H1 (cell line): Measurements from ENCODE around the gene THAP4. TPM values are rescaled to one million over a fixed set of nuclear protein-coding genes. Genes with fewer than 3 reads are reported as not detected.

Source experiments
- CTCF ChIA-PET: fragments of 300-600 bp; sonication (Branson Sonifier 250); formaldehyde crosslinking; loops from one replicate; lab custom pipeline; 2021; ENCODE audit not compliant: partially characterized antibody; lab: Charles Lee
- POLR2A ChIA-PET: fragments of 300-600 bp; sonication (Branson Sonifier 250); formaldehyde crosslinking; loops from one replicate; lab custom pipeline; 2021; ENCODE audit warnings: inconsistent platforms; ENCODE audit not compliant: partially characterized antibody; lab: Charles Lee
- DNase-seq, 2 experiments: peaks; one replicate each; pipeline versions ENCODE4 v3.0.0 to v3.0.0-alpha.2; 2010 to 2022; ENCODE audit warnings: low spot score in 2 of 2, low read depth in 1 of 2, mixed read lengths in 1 of 2
- FAIRE-seq: peaks from 2 replicates; lab custom pipeline; 2011; peaks lifted over from hg19 to GRCh38; lab: Jason Lieb, UNC
- H2AFZ ChIP-seq: 2 replicates; pipeline ENCODE4 v1.8.1; 2012; ENCODE audit warnings: low read length, inconsistent platforms
- H2AK5ac ChIP-seq: 2 replicates; pipeline ENCODE4 v1.6.1; 2013; ENCODE audit warnings: low read depth, low read length
- H2BK120ac ChIP-seq: replicated peaks from 2 replicates; pipeline ENCODE3; 2013; ENCODE audit warnings: low read depth, low read length, inconsistent platforms
- H2BK12ac ChIP-seq: 2 replicates; pipeline ENCODE4 v1.6.1; 2013; ENCODE audit warnings: low read depth, low read length
- H2BK15ac ChIP-seq: 2 replicates; pipeline ENCODE4 v1.6.1; 2013; ENCODE audit warnings: low read length
- H2BK20ac ChIP-seq: 2 replicates; pipeline ENCODE4 v1.6.1; 2013; ENCODE audit warnings: low read length
- H2BK5ac ChIP-seq: 2 replicates; pipeline ENCODE4 v1.6.1; 2013; ENCODE audit warnings: low read depth, low read length
- H3K14ac ChIP-seq: 2 replicates; pipeline ENCODE4 v1.6.1; 2013; ENCODE audit warnings: inconsistent platforms; ENCODE audit not compliant: insufficient read length
- H3K18ac ChIP-seq: 2 replicates; pipeline ENCODE4 v1.6.1; 2013; ENCODE audit warnings: low read length; ENCODE audit errors: extremely low read depth
- H3K23ac ChIP-seq: 2 replicates; pipeline ENCODE4 v1.6.1; 2013; ENCODE audit warnings: inconsistent platforms; ENCODE audit not compliant: insufficient read length
- H3K23me2 ChIP-seq: 2 replicates; pipeline ENCODE4 v1.6.1; 2013; ENCODE audit warnings: low read depth, low read length
- H3K27ac ChIP-seq: 2 replicates; pipeline ENCODE4 v1.6.1; 2011; ENCODE audit warnings: low read depth, low read length, inconsistent platforms
- H3K27me3 ChIP-seq, 4 experiments: replicated peaks in 1 of 4; 1 replicate in 1 of 4; 2 replicates in 3 of 4; pipeline versions ENCODE4 v1.6.1 to v1.8.1; 2011 to 2013; ENCODE audit warnings: low read length in 3 of 4, mild to moderate bottlenecking in 3 of 4, inconsistent platforms in 2 of 4, mixed read lengths in 2 of 4, moderate library complexity in 1 of 4; ENCODE audit not compliant: control insufficient read depth in 3 of 4, insufficient read depth in 3 of 4; ENCODE audit errors: extremely low read depth in 1 of 4
- H3K36me3 ChIP-seq, 4 experiments: 2 replicates each; pipeline versions ENCODE4 v1.6.1 to v1.8.1; 2011 to 2013; ENCODE audit warnings: mild to moderate bottlenecking in 4 of 4, low read length in 3 of 4, moderate library complexity in 2 of 4, control low read depth in 1 of 4, inconsistent platforms in 1 of 4; ENCODE audit not compliant: insufficient read depth in 4 of 4, control insufficient read depth in 2 of 4
- H3K4ac ChIP-seq: replicated peaks from 2 replicates; pipeline ENCODE3; 2013; ENCODE audit warnings: low read length, low read depth, mixed read lengths, inconsistent platforms; ENCODE audit not compliant: insufficient read length
- H3K4me1 ChIP-seq, 4 experiments: replicated peaks in 1 of 4; 1 replicate in 1 of 4; 2 replicates in 3 of 4; pipeline versions ENCODE4 v1.6.1 to v1.8.1; 2011 to 2013; ENCODE audit warnings: low read length in 3 of 4, inconsistent platforms in 2 of 4, mixed read lengths in 1 of 4; ENCODE audit not compliant: insufficient read depth in 4 of 4, control insufficient read depth in 3 of 4
- H3K4me2 ChIP-seq, 2 experiments: 2 replicates each; pipeline versions ENCODE4 v1.6.1 to v1.8.1; 2011 to 2013; ENCODE audit warnings: low read depth in 2 of 2, low read length in 2 of 2, control low read depth in 1 of 2, inconsistent platforms in 1 of 2, mild to moderate bottlenecking in 1 of 2; ENCODE audit not compliant: insufficient read depth in 1 of 2
- H3K4me3 ChIP-seq, 4 experiments: fragments of 200-600, 300-600 bp in 1 of 4; sonication (generic), shearing (Covaris generic), sonication (Bioruptor Twin) in 1 of 4; 2 replicates each; pipeline versions ENCODE4 v1.5.1 to v1.8.1; 2011 to 2016; ENCODE audit warnings: low read length in 4 of 4, low read depth in 3 of 4, control low read depth in 2 of 4, inconsistent platforms in 2 of 4, mild to moderate bottlenecking in 2 of 4, mixed read lengths in 1 of 4, moderate library complexity in 1 of 4; ENCODE audit not compliant: insufficient read depth in 2 of 4; ENCODE audit errors: extremely low read depth in 1 of 4
- H3K56ac ChIP-seq: replicated peaks from 2 replicates; pipeline ENCODE3; 2013; ENCODE audit warnings: low read depth, mild to moderate bottlenecking, mixed read lengths, low read length, inconsistent platforms; ENCODE audit not compliant: insufficient read length
- H3K79me1 ChIP-seq: 2 replicates; pipeline ENCODE4 v1.6.1; 2013; ENCODE audit warnings: low read depth, low read length, control low read depth
- H3K79me2 ChIP-seq, 2 experiments: 2 replicates each; pipeline versions ENCODE4 v1.6.1 to v1.8.1; 2012 to 2013; ENCODE audit warnings: low read length in 2 of 2, mild to moderate bottlenecking in 2 of 2, inconsistent platforms in 1 of 2; ENCODE audit not compliant: insufficient read depth in 2 of 2, control insufficient read depth in 1 of 2
- H3K9ac ChIP-seq, 4 experiments: replicated peaks in 1 of 4; 1 replicate in 1 of 4; 2 replicates in 3 of 4; pipeline versions ENCODE4 v1.6.1 to v1.8.1; 2011 to 2013; ENCODE audit warnings: low read depth in 3 of 4, low read length in 3 of 4, control low read depth in 2 of 4, mild to moderate bottlenecking in 2 of 4, moderate library complexity in 2 of 4, inconsistent platforms in 1 of 4; ENCODE audit errors: extremely low read depth in 1 of 4
- H3K9me3 ChIP-seq, 2 experiments: 2 replicates each; pipeline versions ENCODE4 v1.6.1 to v1.8.1; 2012 to 2013; ENCODE audit warnings: mild to moderate bottlenecking in 2 of 2, moderate library complexity in 2 of 2, control low read depth in 1 of 2, inconsistent platforms in 1 of 2, low read depth in 1 of 2, low read length in 1 of 2, mixed read lengths in 1 of 2; ENCODE audit not compliant: insufficient read depth in 2 of 2
- H4K20me1 ChIP-seq, 2 experiments: replicated peaks in 1 of 2; 2 replicates each; pipeline versions ENCODE3 to v1.8.1; 2011 to 2013; ENCODE audit warnings: inconsistent platforms in 2 of 2, low read length in 2 of 2, mild to moderate bottlenecking in 1 of 2; ENCODE audit not compliant: insufficient read depth in 2 of 2, control insufficient read depth in 1 of 2
- H4K5ac ChIP-seq: 2 replicates; pipeline ENCODE4 v1.6.1; 2013; ENCODE audit warnings: low read length, low read depth, mixed read lengths, inconsistent platforms; ENCODE audit not compliant: insufficient read length
- H4K8ac ChIP-seq: 2 replicates; pipeline ENCODE4 v1.8.0; 2013; ENCODE audit warnings: mild to moderate bottlenecking, moderate library complexity, low read length, inconsistent platforms; ENCODE audit not compliant: insufficient read depth; ENCODE audit errors: extremely low read depth
- H4K91ac ChIP-seq: replicated peaks from 2 replicates; pipeline ENCODE3; 2013; ENCODE audit warnings: low read length, mixed read lengths, inconsistent platforms; ENCODE audit not compliant: insufficient read length
- ASH2L ChIP-seq: fragments of 200-600, 300-600 bp; sonication (generic); IDR thresholded peaks from one replicate; pipeline ENCODE4 v1.7.1; 2017; ENCODE audit warnings: low read length
- EGR1 ChIP-seq: IDR thresholded peaks from 2 replicates; pipeline ENCODE4 v1.6.1; 2011; ENCODE audit warnings: low read depth, low read length, borderline replicate concordance
- EP300 ChIP-seq, 2 experiments: IDR thresholded peaks; 1 replicate in 1 of 2; 2 replicates in 1 of 2; pipeline ENCODE4 v1.6.1; 2011 to 2012; ENCODE audit warnings: low read depth in 2 of 2, low read length in 2 of 2, mild to moderate bottlenecking in 2 of 2, borderline replicate concordance in 1 of 2, inconsistent platforms in 1 of 2, moderate library complexity in 1 of 2
- GABPA ChIP-seq: IDR thresholded peaks from 2 replicates; pipeline ENCODE4 v1.6.1; 2011; ENCODE audit warnings: mild to moderate bottlenecking, low read length, moderate library complexity, borderline replicate concordance; ENCODE audit not compliant: insufficient read depth
- HDAC2 ChIP-seq, 2 experiments: fragments of 300-600 bp in 1 of 2; sonication (generic) in 1 of 2; IDR thresholded peaks; 2 replicates each; pipeline ENCODE4 v1.6.1; 2011 to 2012; ENCODE audit warnings: low read depth in 2 of 2, low read length in 2 of 2, mild to moderate bottlenecking in 2 of 2, moderate library complexity in 2 of 2, borderline replicate concordance in 1 of 2, inconsistent platforms in 1 of 2
- JUND ChIP-seq: IDR thresholded peaks from 2 replicates; pipeline ENCODE4 v1.6.1; 2011; ENCODE audit warnings: mild to moderate bottlenecking, improper control_type of control experiment, low read length
- RBBP5 ChIP-seq: IDR thresholded peaks from 2 replicates; pipeline ENCODE4 v1.7.1; 2012; ENCODE audit warnings: low read depth, mild to moderate bottlenecking, inconsistent platforms, low read length, moderate library complexity, borderline replicate concordance
- SIX5 ChIP-seq: IDR thresholded peaks from 2 replicates; pipeline ENCODE4 v1.6.1; 2011; ENCODE audit warnings: mild to moderate bottlenecking, low read depth, low read length
- SP1 ChIP-seq: IDR thresholded peaks from 2 replicates; pipeline ENCODE4 v1.6.1; 2011; ENCODE audit warnings: low read depth, low read length
- TAF1 ChIP-seq: IDR thresholded peaks from 2 replicates; pipeline ENCODE4 v1.6.1; 2011; ENCODE audit warnings: mild to moderate bottlenecking, low read depth, low read length
- WGBS, 2 experiments: shearing (Covaris generic) in 1 of 2; methylation state at CpG; one replicate each; pipeline versions ENCODE4 v1.1.6 to v1.1.7; 2013 to 2015; ENCODE audit warnings: low lambda C conversion rate in 2 of 2, mixed read lengths in 2 of 2, inconsistent platforms in 1 of 2, low coverage in 1 of 2, missing lambda C conversion rate in 1 of 2; ENCODE audit not compliant: insufficient replicate concordance in 2 of 2, insufficient coverage in 1 of 2, insufficient read length in 1 of 2; ENCODE audit errors: extremely low coverage in 1 of 2, missing lambda C conversion rate in 1 of 2; 5-methylcytosine and 5-hydroxymethylcytosine counted together
- polyA plus RNA-seq, 7 experiments: library from polyadenylated mRNA; depleted of rRNA in 3 of 7; stranded (reverse) in 5 of 7; unstranded in 2 of 7; fragments of >200 nt in 5 of 7; fragments of 200-250 nt in 2 of 7; gene quantifications; 1 replicate in 5 of 7; 2 replicates in 1 of 7; 4 replicates in 1 of 7; pipeline versions ENCODE4 v1.2.1 to v1.2.3, GENCODE V29; 2011 to 2013; ENCODE audit warnings: missing spikeins in 2 of 7, mixed read lengths in 2 of 7
- total RNA-seq: library from RNA; stranded (reverse); fragmentation: NEBNext Ultra II Directional; extraction: Animal tissue kit (Norgen Biotek cat#: 25700); gene quantifications from 2 replicates; pipeline ENCODE4 v1.2.1, GENCODE V29; 2021
- TF ChIP-seq, protein P1 (sequence below): IDR thresholded peaks from 2 replicates; pipeline ENCODE4 v1.6.1; 2011; ENCODE audit warnings: low read depth, mild to moderate bottlenecking, low read length; ENCODE audit not compliant: insufficient read depth
- TF ChIP-seq, protein P2 (sequence below): IDR thresholded peaks from 2 replicates; pipeline ENCODE4 v1.6.1; 2012; ENCODE audit warnings: inconsistent platforms

The THAP4 gene
- total and polyA plus RNA-seq, 2 of the 8 experiments (the other 6 are each of a cell fraction or from before 2014, with no cell fraction given) = 78.9 to 83.6 TPM

DNA sequence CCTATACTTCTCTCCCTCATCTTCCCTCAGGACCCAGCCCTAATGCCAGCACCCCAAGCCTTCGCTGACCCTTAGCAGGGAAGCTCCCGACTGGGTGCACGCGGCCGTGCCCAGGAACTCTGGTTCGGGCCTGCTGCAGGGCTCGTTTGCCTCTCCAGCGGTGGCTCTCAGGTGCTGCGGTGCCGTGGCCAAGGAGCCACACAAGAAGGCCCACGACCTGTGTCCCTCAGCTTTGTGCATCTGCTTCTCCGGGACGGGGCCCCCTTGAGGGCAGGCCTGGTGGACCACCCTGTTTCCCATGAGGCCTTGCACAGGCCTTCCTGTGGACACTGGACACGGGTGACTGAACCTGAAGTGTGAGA lies 60.7 kb downstream of the THAP4 start:
- no peak overlapping the region for H4K8ac ChIP-seq
- no peaks in the 10 kb centered on the region for H4K20me1 ChIP-seq
- no peak overlapping the region for H3K14ac ChIP-seq
- H2BK20ac ChIP-seq = no peak overlapping the region
- DNase-seq (no peak), FAIRE-seq (no peak)
- no peaks in the 10 kb centered on the region; the same call in none of the 2 replicates for H3K79me1 ChIP-seq
- H3K27me3 ChIP-seq = no peaks in the 10 kb centered on the region
- no peak overlapping the region for H3K9ac ChIP-seq
- H4K91ac ChIP-seq = no peak overlapping the region
- CTCF ChIA-PET = interaction anchor here (0.6 to 1.9 kb wide), 4 partner anchors 14 to 72 kb away, joined by 3 to 5 read pairs (median 4); no protein-coding TSS in a partner anchor
- no peak overlapping the region for H2AFZ ChIP-seq
- H3K9me3 ChIP-seq = peaks cover 0 to 2% of the 10 kb centered on the region in 2 experiments; a peak in 1 of 4 replicates
- H2BK12ac ChIP-seq = no peak overlapping the region
- POLR2A ChIA-PET = interaction anchor here (0.8 to 1.0 kb wide), 2 partner anchors 28 to 110 kb away, joined by 3 to 4 read pairs; no protein-coding TSS in a partner anchor
- H3K23ac ChIP-seq = no peak overlapping the region
- WGBS, 2 experiments = 87% methylated on average over 14 of the region's 14 CpGs; no CpG with 5 or more reads in 1 of the 2 experiments
- H4K5ac ChIP-seq = no peak overlapping the region
- peaks cover 0 to 7% (median 0%) of the 10 kb centered on the region in 4 experiments; a peak in 1 of 7 replicates for H3K4me1 ChIP-seq
- no peak overlapping the region for H3K4me3 ChIP-seq
- no peak overlapping the region for H3K27ac ChIP-seq
- no peak overlapping the region for H3K4ac ChIP-seq
- no peak overlapping the region for H2BK120ac ChIP-seq
- no peak overlapping the region for H2BK15ac ChIP-seq
- H3K79me2 ChIP-seq = no peaks in the 10 kb centered on the region
- peaks cover 0 to 4% (median 2%) of the 10 kb centered on the region in 4 experiments; a peak in 2 of 8 replicates for H3K36me3 ChIP-seq
- H3K56ac ChIP-seq = no peak overlapping the region
- no peak overlapping the region for H3K18ac ChIP-seq
- H3K23me2 ChIP-seq = no peaks in the 10 kb centered on the region; the same call in 1 of the 2 replicates
- H2BK5ac ChIP-seq = no peak overlapping the region
- H3K4me2 ChIP-seq = no peak overlapping the region
- H2AK5ac ChIP-seq = no peak overlapping the region
- TF ChIP-seq JUND (no peak), GABPA (no peak), TAF1 (no peak), EGR1 (peak; percentile 82; the same call in 1 of the 2 replicates), ASH2L (no peak), SP1 (no peak), EP300 (IDR thresholded peaks at IDR 0.05; ENCODE audit: borderline replicate concordance in 1 of 2, low read depth in 2 of 2, low read length in 2 of 2) (no peak), RBBP5 (no peak), SIX5 (no peak), HDAC2 (IDR thresholded peaks at IDR 0.05; ENCODE audit: borderline replicate concordance in 1 of 2, low read depth in 2 of 2, low read length in 2 of 2) (no peak)
- TF ChIP-seq, protein P1, sequence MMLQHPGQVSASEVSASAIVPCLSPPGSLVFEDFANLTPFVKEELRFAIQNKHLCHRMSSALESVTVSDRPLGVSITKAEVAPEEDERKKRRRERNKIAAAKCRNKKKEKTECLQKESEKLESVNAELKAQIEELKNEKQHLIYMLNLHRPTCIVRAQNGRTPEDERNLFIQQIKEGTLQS = no peak
- TF ChIP-seq, protein P2, sequence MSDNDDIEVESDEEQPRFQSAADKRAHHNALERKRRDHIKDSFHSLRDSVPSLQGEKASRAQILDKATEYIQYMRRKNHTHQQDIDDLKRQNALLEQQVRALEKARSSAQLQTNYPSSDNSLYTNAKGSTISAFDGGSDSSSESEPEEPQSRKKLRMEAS = no peak
